ENCODE data around the gene TRMT11. TPM values are rescaled to one million over a fixed set of nuclear protein-coding genes. Genes with fewer than 3 reads are reported as not detected.

Gene TRMT11
- polyA plus RNA-seq, 1 donor (not counting 4 experiments of a cell fraction or from before 2014, with no cell fraction given) = 23.0 TPM

DNA sequence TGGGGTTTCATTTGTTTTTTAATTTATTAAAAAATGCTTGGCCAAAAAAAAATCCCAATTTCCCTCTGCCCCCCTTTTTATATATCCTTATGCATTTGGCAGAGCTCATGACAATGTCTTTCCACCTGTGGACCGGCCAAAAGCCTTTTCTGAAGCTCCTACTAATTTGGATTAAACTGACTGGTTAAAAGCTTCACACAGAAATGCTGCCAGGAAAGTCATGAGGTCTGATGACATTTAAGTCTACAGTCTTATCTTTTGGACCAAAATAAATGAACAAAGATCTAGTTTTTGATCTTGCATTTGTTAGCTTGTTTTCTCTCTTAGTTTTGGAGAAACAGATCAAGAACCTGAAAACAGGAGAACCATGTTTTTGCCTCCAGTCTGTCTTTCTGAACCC lies 66.1 kb downstream of the TRMT11 start:
- Histone ChIP-seq H4K20me1 (ENCODE audit: control insufficient read depth, extremely low read depth, insufficient read depth, low read length) (no peaks in the 10 kb centered on the region), H2AFZ (ENCODE audit: control insufficient read depth, low read length) (no peak overlapping the region), H3K4me3 (ENCODE audit: control insufficient read depth in 2 of 3, extremely low read depth in 1 of 3, insufficient read depth in 2 of 3, low read depth in 1 of 3, low read length in 3 of 3) (no peak overlapping the region), H3K9me3 (ENCODE audit: control insufficient read depth, low read depth, low read length) (no peaks in the 10 kb centered on the region), H3K27me3 (ENCODE audit: control insufficient read depth, extremely low read depth, insufficient read depth, low read length) (no peaks in the 10 kb centered on the region), H3K27ac (ENCODE audit: control insufficient read depth, insufficient read depth, low read length) (no peak overlapping the region), H3K9ac (ENCODE audit: control insufficient read depth, extremely low read depth, insufficient read depth, low read length) (no peak overlapping the region), H3K36me3 (ENCODE audit: control insufficient read depth in 2 of 2, extremely low read depth in 1 of 2, insufficient read depth in 2 of 2, low read length in 2 of 2) (peaks cover 0 to 4% of the 10 kb centered on the region in 2 experiments), H3K79me2 (ENCODE audit: control insufficient read depth, insufficient read depth, low read length) (no peaks in the 10 kb centered on the region), H3K4me2 (ENCODE audit: control insufficient read depth, extremely low read depth, insufficient read depth, low read depth, low read length) (no peak overlapping the region), H3K9me1 (ENCODE audit: control insufficient read depth, extremely low read depth, insufficient read depth, low read length) (no peaks in the 10 kb centered on the region), H3K4me1 (ENCODE audit: control insufficient read depth, extremely low read depth, insufficient read depth, low read length) (no peaks in the 10 kb centered on the region)
- FAIRE-seq (no peak), DNase-seq (ENCODE audit: low read depth, low spot score) (no peak)
- TF ChIP-seq, protein P1, sequence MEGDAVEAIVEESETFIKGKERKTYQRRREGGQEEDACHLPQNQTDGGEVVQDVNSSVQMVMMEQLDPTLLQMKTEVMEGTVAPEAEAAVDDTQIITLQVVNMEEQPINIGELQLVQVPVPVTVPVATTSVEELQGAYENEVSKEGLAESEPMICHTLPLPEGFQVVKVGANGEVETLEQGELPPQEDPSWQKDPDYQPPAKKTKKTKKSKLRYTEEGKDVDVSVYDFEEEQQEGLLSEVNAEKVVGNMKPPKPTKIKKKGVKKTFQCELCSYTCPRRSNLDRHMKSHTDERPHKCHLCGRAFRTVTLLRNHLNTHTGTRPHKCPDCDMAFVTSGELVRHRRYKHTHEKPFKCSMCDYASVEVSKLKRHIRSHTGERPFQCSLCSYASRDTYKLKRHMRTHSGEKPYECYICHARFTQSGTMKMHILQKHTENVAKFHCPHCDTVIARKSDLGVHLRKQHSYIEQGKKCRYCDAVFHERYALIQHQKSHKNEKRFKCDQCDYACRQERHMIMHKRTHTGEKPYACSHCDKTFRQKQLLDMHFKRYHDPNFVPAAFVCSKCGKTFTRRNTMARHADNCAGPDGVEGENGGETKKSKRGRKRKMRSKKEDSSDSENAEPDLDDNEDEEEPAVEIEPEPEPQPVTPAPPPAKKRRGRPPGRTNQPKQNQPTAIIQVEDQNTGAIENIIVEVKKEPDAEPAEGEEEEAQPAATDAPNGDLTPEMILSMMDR (optimal IDR thresholded peaks at IDR 0.05 in 1 of 3, IDR thresholded peaks at IDR 0.05 in 1 of 3, conservative IDR thresholded peaks at IDR 0.05 in 1 of 3; ENCODE audit: extremely low read depth in 1 of 3, insufficient read depth in 2 of 3, low read length in 3 of 3) = no peak
- TF ChIP-seq EZH2 (IDR thresholded peaks at IDR 0.05; ENCODE audit: low read length) = no peak
- dilution Hi-C loops (cut with MboI; ENCODE audit: extremely low pct_ligation_motif_present, low sequenced_read_pairs) = no loop called here

DNA sequence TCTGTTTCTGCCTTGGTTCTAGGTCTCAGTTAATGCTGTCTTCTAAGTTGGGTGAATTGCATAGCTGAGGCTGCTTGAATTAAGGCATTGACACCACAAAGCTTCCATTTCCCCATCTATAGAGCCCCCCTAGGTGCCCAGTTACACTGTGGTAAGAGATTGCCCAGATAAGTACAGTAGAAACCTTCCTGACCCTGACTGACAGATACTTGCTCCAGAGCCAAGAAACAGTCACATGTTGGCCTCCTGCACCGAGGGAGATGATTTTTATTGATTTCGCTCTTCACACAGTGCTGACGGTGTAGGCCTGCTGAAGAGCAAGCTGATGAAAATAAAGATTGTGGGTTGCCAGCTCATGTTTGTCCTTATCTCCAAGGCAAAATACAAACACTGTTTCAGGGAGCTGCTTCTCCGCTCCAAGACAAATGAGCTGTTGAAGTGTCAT lies 67.9 kb downstream of the TRMT11 start:
- no peak overlapping the region for H3K27ac ChIP-seq (ENCODE audit: control insufficient read depth, insufficient read depth, low read length)

More for the DNA sequence above, 67.9 kb downstream of the TRMT11 start:
- H3K9me1 ChIP-seq (ENCODE audit: control insufficient read depth, extremely low read depth, insufficient read depth, low read length) = no peaks in the 10 kb centered on the region
- H2AFZ ChIP-seq (ENCODE audit: control insufficient read depth, low read length) = no peak overlapping the region
- no peak overlapping the region for H3K9ac ChIP-seq (ENCODE audit: control insufficient read depth, extremely low read depth, insufficient read depth, low read length)
- no peaks in the 10 kb centered on the region for H4K20me1 ChIP-seq (ENCODE audit: control insufficient read depth, extremely low read depth, insufficient read depth, low read length)
- TF ChIP-seq EZH2 (IDR thresholded peaks at IDR 0.05; ENCODE audit: low read length) = no peak
- TF ChIP-seq, protein P1 (optimal IDR thresholded peaks at IDR 0.05 in 1 of 3, IDR thresholded peaks at IDR 0.05 in 1 of 3, conservative IDR thresholded peaks at IDR 0.05 in 1 of 3; ENCODE audit: extremely low read depth in 1 of 3, insufficient read depth in 2 of 3, low read length in 3 of 3) = no peak
- H3K36me3 ChIP-seq (ENCODE audit: control insufficient read depth in 2 of 2, extremely low read depth in 1 of 2, insufficient read depth in 2 of 2, low read length in 2 of 2) = peaks cover 0 to 2% of the 10 kb centered on the region in 2 experiments
- H3K4me3 ChIP-seq (ENCODE audit: control insufficient read depth in 2 of 3, extremely low read depth in 1 of 3, insufficient read depth in 2 of 3, low read depth in 1 of 3, low read length in 3 of 3) = no peak overlapping the region
- no peaks in the 10 kb centered on the region for H3K4me1 ChIP-seq (ENCODE audit: control insufficient read depth, extremely low read depth, insufficient read depth, low read length)
- dilution Hi-C loops (cut with MboI; ENCODE audit: extremely low pct_ligation_motif_present, low sequenced_read_pairs) = no loop called here
- DNase-seq (ENCODE audit: low read depth, low spot score) (no peak), FAIRE-seq (no peak)
- no peaks in the 10 kb centered on the region for H3K9me3 ChIP-seq (ENCODE audit: control insufficient read depth, low read depth, low read length)
- no peak overlapping the region for H3K4me2 ChIP-seq (ENCODE audit: control insufficient read depth, extremely low read depth, insufficient read depth, low read depth, low read length)
- no peaks in the 10 kb centered on the region for H3K79me2 ChIP-seq (ENCODE audit: control insufficient read depth, insufficient read depth, low read length)
- H3K27me3 ChIP-seq (ENCODE audit: control insufficient read depth, extremely low read depth, insufficient read depth, low read length) = no peaks in the 10 kb centered on the region
